ENCODE measurements around the gene ODR4. TPM values are rescaled to one million over a fixed set of nuclear protein-coding genes. Genes with fewer than 3 reads are reported as not detected.
"Not testable (repeated sequence)": the region's sequence is repeated elsewhere in the genome, so short reads cannot be mapped to it uniquely, and the experiment has no call there.

The ODR4 gene
- total RNA-seq, 1 donor: 13.8 TPM

DNA sequence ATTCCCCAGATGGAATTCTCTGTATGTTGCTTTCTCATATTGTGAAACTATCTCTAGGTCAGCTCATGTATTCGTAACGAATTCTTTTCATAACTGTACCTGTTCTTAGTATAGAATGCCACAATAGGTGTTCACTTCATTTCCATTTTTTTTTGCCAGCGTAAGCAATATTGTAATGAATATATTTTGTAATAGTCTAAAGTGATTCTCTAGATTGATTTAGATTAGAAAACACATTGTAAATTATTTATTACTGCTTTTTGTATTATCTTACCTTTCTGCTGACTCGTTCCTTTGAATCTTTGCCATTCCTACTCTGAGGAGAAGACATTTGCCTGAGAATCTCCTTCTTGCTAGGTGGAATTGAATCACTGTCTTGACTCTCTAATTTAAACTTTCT, 70.5 kb downstream of the ODR4 start:
- H3K9me3 ChIP-seq (ENCODE audit: low read depth, low read length): no peaks in the 10 kb centered on the region
- no peak overlapping the region for H2AFZ ChIP-seq (ENCODE audit: low read length)
- H3K27ac ChIP-seq (ENCODE audit: low read depth, low read length): no peak overlapping the region
- no peaks in the 10 kb centered on the region for H3K79me2 ChIP-seq (ENCODE audit: insufficient read depth, low read length)
- TF ChIP-seq CTCF (IDR thresholded peaks at IDR 0.05; ENCODE audit: extremely low read depth, low read depth, low read length): no peak
- no peaks in the 10 kb centered on the region for H3K27me3 ChIP-seq (ENCODE audit: insufficient read depth, low read length)
- H3K36me3 ChIP-seq (ENCODE audit: insufficient read depth, low read length): no peaks in the 10 kb centered on the region
- H3K4me2 ChIP-seq (ENCODE audit: insufficient read depth, low read length): no peak overlapping the region
- no peak overlapping the region for H3K4me3 ChIP-seq (ENCODE audit: insufficient read depth, low read length)
- H4K20me1 ChIP-seq (ENCODE audit: insufficient read depth, low read length): no peaks in the 10 kb centered on the region
- H3K4me1 ChIP-seq (ENCODE audit: insufficient read depth, low read length): peaks cover 16% of the 10 kb centered on the region
- no peak for DNase-seq (ENCODE audit: insufficient read length, low spot score, missing footprints)

GRCh38 chr1:186454981-186455380, 79.3 kb downstream of the ODR4 start:
- no peaks in the 10 kb centered on the region for H3K36me3 ChIP-seq (ENCODE audit: insufficient read depth, low read length)
- H3K79me2 ChIP-seq (ENCODE audit: insufficient read depth, low read length): no peaks in the 10 kb centered on the region
- H4K20me1 ChIP-seq (ENCODE audit: insufficient read depth, low read length): no peaks in the 10 kb centered on the region
- no peak overlapping the region for H3K27ac ChIP-seq (ENCODE audit: low read depth, low read length)
- peak; percentile 32 for DNase-seq (ENCODE audit: insufficient read length, low spot score, missing footprints)
- H2AFZ ChIP-seq (ENCODE audit: low read length): peak overlapping the region; percentile 40
- no peaks in the 10 kb centered on the region for H3K4me1 ChIP-seq (ENCODE audit: insufficient read depth, low read length)
- no peak overlapping the region for H3K4me2 ChIP-seq (ENCODE audit: insufficient read depth, low read length)
- TF ChIP-seq CTCF (IDR thresholded peaks at IDR 0.05; ENCODE audit: extremely low read depth, low read depth, low read length): no peak
- H3K4me3 ChIP-seq (ENCODE audit: insufficient read depth, low read length): no peak overlapping the region
- H3K27me3 ChIP-seq (ENCODE audit: insufficient read depth, low read length): no peaks in the 10 kb centered on the region
- no peaks in the 10 kb centered on the region for H3K9me3 ChIP-seq (ENCODE audit: low read depth, low read length)

GRCh38 chr1:186456729-186457255, 81.2 kb downstream of the ODR4 start:
- no peak for TF ChIP-seq CTCF (IDR thresholded peaks at IDR 0.05; ENCODE audit: extremely low read depth, low read depth, low read length)
- no peak overlapping the region for H2AFZ ChIP-seq (ENCODE audit: low read length)
- no peaks in the 10 kb centered on the region for H4K20me1 ChIP-seq (ENCODE audit: insufficient read depth, low read length)
- DNase-seq (ENCODE audit: insufficient read length, low spot score, missing footprints): no peak
- H3K9me3 ChIP-seq (ENCODE audit: low read depth, low read length): no peaks in the 10 kb centered on the region
- no peaks in the 10 kb centered on the region for H3K79me2 ChIP-seq (ENCODE audit: insufficient read depth, low read length)
- no peak overlapping the region for H3K4me3 ChIP-seq (ENCODE audit: insufficient read depth, low read length)
- no peaks in the 10 kb centered on the region for H3K27me3 ChIP-seq (ENCODE audit: insufficient read depth, low read length)
- no peaks in the 10 kb centered on the region for H3K4me1 ChIP-seq (ENCODE audit: insufficient read depth, low read length)
- no peak overlapping the region for H3K27ac ChIP-seq (ENCODE audit: low read depth, low read length)
- H3K36me3 ChIP-seq (ENCODE audit: insufficient read depth, low read length): no peaks in the 10 kb centered on the region
- no peak overlapping the region for H3K4me2 ChIP-seq (ENCODE audit: insufficient read depth, low read length)

- not testable (repeated sequence) for H3K27me3 ChIP-seq (ENCODE audit: insufficient read depth, low read length); H3K79me2 ChIP-seq (ENCODE audit: insufficient read depth, low read length); H3K4me1 ChIP-seq (ENCODE audit: insufficient read depth, low read length); H3K4me2 ChIP-seq (ENCODE audit: insufficient read depth, low read length); DNase-seq (ENCODE audit: insufficient read length, low spot score, missing footprints); H3K9me3 ChIP-seq (ENCODE audit: low read depth, low read length); H3K27ac ChIP-seq (ENCODE audit: low read depth, low read length); H3K4me3 ChIP-seq (ENCODE audit: insufficient read depth, low read length); H2AFZ ChIP-seq (ENCODE audit: low read length); H3K36me3 ChIP-seq (ENCODE audit: insufficient read depth, low read length); H4K20me1 ChIP-seq (ENCODE audit: insufficient read depth, low read length)
Measured at GRCh38 chr1:186459161-186459560, 83.5 kb downstream of the ODR4 start.

Data from osteoblast (primary cell).